ENCODE data around the gene EZH2. TPM values are rescaled to one million over a fixed set of nuclear protein-coding genes. Genes with fewer than 3 reads are reported as not detected.

EZH2 gene
- total RNA-seq, 1 donor from 2014 or later = 13.4 TPM

GRCh38 chr7:148854983-148855382 lies 29.1 kb downstream of the EZH2 start:
- no peak for ATAC-seq

- ATAC-seq = no peak
These were observed 31.8 kb downstream of the EZH2 start for GRCh38 chr7:148852272-148852671.

DNA sequence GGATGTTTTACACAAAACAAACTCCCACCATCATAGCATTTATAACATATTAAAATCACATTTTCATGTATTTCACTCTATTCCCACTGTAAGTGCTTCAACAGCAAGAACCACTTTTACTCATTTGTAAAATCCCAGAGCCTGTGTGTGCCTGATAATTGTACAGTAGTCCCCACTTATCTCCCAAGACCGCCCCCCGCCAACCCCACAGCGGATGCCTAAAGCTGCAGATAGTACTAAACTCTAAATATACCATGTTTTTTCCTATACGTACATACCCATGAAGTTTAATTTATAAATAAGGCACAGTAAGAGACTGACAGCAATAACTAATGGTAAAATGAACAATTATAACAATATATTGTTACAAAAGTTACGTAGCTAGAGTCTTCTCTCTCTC lies 33.5 kb downstream of the EZH2 start:
- no peak for ATAC-seq

- no peak for ATAC-seq
These were observed 34.5 kb downstream of the EZH2 start for GRCh38 chr7:148849393-148850098.

DNA sequence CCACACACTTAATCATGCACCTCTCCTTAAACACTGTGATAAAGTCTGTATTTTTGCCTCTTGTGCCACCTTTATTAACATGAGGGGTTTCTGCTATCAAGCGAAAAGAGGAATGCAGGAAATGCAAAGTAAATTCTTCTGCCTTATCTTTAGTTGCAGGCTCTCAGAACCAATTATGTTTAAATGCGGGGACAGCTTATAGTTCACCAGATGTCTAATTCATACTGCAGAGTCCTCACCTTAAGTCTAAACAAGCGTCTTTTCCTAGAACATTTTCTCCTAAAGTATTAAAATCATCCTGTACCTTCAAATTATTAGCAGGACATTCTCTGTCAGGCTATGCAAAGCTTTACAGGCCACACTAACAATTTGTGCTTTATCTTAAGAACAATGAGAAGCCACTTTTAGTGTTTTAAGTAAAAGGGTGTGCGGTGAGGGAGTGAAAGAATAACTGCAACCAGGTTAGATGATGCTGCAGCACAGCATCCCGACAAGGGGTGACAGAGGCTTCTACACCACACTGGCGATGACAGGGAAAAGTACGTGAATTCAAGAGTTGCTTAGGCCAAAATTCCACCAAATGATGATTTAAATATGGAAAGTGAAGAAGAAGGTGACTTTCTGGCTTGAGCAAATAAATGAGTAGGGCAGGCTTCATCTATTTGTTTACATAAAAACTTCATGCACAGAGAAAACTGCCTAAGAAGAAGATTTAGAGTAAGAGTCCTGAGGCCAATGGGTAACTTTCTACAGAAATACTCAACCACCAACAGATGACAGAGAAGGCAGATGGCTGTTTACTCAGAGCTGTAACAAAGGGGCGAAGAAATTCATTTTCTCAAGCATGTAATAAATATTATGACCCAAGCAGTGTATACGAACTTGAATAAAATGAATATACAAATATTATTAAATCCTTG lies 36.0 kb downstream of the EZH2 start:
- no peak for ATAC-seq

DNA sequence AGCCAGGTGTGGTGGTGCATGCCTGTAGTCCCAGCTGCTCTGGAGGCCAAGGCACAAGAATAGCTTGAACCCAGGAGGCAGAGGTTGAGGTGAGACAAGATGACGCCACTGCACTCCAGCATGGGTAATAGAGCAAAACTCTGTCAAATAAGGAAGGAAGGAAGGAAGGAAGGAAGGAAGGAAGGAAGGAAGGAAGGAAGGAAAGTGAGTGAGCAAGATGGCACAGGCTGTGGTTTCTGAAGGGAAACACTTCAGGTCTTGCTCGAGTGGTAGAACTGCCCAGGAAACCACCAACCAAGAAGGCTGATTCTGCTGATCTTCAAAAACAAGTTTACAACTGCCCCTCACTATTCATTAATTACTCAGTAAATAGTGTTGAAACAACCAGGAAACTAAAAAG lies 45.2 kb downstream of the EZH2 start:
- ATAC-seq = no peak

DNA sequence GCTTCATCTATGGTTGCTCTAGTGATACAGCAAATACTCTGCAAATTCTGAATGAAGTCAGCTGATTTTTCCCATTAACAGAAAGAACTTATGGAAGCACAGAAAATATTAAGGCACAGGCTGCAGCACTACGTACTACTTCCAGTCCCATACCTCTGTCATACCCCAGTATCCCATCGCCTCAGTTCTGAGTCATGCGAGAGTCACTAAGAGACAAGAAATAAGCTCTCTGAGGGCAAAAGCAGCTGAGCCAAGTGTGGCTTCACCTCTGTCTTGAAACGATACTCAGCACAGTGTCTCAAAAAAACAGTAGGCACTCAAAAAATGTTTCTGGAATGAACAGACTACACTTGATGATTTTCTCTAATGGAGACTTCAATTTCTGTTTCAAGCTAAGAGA lies 48.2 kb downstream of the EZH2 start:
- peak; percentile 22 for ATAC-seq

GRCh38 chr7:148834605-148835004 lies 49.5 kb downstream of the EZH2 start:
- no peak for ATAC-seq

- no peak for ATAC-seq
These were observed 52.3 kb downstream of the EZH2 start for GRCh38 chr7:148831782-148832181.

- ATAC-seq = no peak
These were observed 53.0 kb downstream of the EZH2 start for GRCh38 chr7:148830897-148831692.

DNA sequence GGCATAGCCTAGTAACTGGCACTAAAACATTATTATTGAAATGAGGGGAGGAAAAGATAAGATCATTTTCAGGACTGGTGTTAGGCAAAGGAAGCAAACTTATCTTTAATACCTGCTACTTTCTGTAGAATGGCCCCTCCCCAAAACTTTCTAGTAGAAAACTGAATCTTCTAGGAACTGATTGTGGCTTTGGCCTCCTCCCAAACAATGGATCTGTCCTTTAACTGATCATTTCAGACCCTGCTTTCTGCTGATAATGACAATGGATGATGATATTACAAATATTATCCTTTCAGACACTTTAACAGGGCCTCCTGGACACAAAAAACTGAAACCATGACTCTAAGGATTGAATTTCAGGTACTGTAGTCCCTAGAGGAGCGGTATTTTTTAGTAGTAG lies 55.1 kb downstream of the EZH2 start:
- no peak for ATAC-seq

- ATAC-seq = no peak
These were observed 58.8 kb downstream of the EZH2 start for GRCh38 chr7:148825338-148825737.

GRCh38 chr7:148824864-148825263 lies 59.2 kb downstream of the EZH2 start:
- ATAC-seq = no peak

DNA sequence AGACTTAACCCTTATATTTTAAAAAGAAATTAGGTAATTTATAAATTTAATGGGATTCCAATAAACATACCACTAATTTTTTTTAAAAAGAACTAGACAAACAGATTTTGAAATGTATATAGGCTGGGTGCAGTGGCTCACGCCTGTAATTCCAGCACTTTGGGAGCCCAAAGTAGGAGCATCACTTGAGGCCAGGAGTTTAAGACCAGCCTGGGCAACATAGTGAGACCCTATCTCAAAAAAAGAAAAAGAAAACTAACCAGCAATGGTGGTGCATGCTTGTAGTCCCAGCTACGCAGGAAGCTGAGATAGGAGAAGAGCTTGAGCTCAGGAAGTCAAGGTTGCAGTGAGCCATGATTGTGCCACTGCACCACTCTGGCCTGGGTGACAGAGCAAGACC lies 62.7 kb downstream of the EZH2 start:
- ATAC-seq = no peak

DNA sequence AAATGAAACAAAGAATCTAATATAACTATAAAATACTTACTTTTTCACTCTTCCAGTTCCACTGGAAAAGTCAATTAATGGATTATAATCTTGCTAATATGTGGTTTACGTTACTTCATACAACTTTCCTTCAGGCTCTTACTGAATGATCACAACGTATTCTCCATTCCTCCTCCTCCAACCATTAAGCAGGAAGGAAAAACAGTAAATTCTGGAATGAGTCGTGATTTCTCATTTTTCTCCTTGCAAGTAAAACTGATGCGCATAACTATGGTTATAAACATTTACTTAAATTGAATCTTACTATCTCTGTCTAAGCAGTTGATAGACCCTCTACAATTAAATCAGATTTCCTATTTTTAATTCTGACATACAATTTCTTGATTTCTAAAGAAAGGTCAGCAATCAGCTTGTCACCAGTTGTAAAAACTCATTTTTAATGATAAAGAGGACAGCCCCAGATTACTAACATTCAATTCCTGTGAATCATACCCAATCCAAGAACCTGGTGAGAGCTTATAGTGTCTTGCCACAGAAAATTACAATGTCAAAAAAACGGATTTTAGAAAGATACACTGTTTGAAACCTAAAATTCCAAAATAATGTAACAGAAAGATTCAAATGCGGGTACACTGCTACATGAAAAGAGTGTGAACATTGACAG lies 64.3 kb downstream of the EZH2 start:
- no peak for ATAC-seq

DNA sequence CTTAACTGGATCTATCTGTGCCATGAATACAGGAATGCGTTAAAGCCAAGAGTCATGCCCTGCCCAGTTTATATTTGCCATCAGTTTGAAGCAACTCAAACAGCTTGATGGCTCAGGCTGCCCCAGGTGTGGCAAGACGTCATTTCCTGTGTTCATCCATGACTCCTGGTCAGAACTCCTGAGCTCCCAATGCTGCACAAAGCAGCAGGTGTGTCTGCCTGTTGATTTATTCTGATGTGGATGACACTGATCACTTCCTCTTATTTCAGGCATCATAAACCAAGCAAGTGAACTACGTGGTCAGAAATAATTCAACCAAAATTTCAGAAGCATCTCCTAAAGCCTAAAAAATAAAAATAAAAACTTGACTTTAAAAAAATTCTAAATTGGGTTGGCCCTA lies 68.5 kb downstream of the EZH2 start:
- no peak for ATAC-seq

DNA sequence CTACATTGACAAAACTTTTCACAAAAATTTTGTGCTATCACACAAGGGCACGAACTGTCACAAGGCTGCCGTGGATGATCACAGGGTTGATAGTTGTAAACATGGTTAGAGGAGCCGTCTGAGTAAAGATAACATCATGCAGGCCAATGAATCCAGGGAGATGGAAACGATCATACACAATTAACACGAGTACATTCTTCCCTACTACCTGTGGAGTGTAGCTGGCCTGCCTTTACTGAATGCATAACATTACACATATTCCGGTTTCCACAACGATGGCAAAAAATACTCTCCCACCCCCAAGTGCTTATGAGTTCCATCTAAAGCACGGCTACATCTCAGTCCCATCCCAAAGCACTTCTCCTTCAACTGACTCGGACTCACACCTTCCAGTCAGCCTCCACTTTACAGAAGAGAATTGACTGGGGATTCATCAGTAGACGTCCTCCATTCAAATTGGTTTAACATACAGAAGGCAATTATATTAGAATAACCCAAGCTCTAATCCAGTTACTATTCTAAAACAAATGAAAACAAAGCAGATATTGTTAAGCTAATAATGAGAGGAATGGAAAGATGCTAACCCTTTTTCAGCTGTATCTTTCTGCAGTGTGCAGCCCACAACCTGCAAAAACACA lies 69.0 kb downstream of the EZH2 start:
- no peak for ATAC-seq

DNA sequence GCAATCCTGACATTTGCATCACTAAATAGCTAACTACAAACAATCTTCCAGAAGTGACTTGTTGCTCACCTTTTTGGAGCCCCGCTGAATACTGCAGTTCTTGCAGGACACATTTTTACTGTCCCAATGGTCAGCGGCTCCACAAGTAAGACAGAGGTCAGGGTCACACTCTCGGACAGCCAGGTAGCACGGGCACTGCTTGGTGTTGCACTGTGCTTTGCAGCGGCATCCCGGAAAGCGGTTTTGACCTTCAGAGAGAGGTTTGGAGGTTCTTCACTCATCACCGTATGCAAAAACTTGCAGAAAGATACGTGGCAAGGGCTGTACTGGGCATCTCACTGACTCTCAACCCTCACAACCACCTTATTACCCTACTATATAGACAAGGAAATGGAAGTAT lies 70.2 kb downstream of the EZH2 start:
- no peak for ATAC-seq

DNA sequence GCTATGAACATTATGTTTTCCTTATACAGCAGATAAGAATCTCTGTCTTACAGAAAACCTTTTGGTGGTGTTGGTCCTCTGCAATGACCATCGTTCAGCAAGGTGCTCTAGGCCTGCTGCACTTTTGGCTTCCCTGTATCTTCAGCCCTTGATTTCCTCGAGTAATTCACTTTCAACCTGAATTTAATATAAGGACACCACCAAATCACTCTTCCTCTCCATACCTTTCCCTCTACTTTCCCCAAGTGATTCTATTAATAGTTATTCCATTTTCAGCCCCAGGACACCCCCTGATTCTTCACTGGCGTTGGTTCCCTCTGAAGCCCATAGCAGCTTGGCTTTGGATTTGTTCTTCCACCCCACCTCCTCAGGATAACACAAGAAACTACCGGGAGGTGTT lies 72.2 kb downstream of the EZH2 start:
- no peak for ATAC-seq

DNA sequence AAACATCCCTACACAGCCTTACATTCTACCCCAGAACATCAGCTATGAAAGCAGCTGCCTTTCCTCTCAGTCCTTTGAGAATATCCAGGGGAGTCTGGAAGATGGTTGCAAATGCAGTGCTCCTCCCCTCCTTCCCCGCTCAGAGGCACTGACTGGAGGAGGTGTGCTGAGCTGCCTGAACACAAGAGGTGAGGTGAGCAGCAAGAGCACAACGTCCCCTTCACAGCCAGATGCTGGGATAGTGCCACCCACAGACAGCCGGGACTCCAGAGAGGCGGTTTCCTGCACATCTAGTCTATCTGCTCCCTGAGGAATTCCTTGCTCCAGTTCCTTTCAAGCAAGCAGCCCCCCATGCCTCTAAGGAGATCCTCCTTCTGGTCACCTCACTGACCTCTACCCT lies 74.2 kb downstream of the EZH2 start:
- no peak for ATAC-seq

DNA sequence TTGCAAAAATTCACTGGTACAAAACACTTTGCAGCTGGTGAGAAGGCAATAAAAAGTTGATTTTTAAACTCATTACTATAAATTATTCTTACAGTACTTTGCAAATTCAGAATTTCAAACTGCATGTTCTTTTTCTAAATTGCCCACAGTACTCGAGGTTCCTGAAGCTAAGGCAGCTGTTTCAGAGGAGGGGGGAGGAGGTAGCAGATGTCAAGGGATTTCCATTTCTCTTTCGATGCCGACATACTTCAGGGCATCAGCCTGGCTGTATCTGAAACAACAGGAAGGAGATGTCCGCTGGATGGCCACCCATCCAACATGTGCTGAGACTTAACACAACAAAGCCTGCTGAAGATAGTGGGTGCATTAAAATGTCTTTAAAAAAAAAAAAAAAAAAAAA lies 76.7 kb downstream of the EZH2 start:
- ATAC-seq = no peak

DNA sequence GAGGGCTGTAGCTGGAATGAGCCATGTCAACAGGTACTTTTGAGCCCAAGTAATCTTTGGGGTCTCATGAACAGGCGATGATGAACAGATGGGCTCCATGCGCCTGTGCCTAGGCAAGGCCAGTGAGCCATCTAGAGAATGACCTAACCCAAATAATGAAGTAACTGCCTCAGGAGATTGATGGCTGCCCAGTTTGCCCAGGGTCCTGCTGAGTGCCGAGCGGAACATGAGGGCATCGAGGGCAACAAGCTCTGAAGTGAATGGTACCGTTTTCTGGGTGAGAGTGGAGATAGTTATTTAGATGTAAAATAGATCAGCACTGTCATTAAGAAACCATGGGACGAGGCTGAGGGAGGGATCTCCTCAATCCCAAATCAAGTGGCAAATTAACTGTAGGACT lies 77.9 kb downstream of the EZH2 start:
- no peak for ATAC-seq

Measured in esophagus mucosa (tissue), 1 donor.